ENCODE results near the gene FREM2. TPM values are rescaled to one million over a fixed set of nuclear protein-coding genes. Genes with fewer than 3 reads are reported as not detected.

Gene FREM2
- total RNA-seq, 3 donors from 2014 or later: 0.82 to 3.3 (median 1.3) TPM

GRCh38 chr13:38854226-38854625 is 167.3 kb downstream of the FREM2 start:
- DNase-seq (no peak), ATAC-seq (no peak)
- Histone ChIP-seq H3K9me3 (no peaks in the 10 kb centered on the region), H3K36me3 (ENCODE audit: low read depth) (no peaks in the 10 kb centered on the region), H3K4me3 (no peak overlapping the region), H3K4me1 (ENCODE audit: low read depth) (no peaks in the 10 kb centered on the region)
- TF ChIP-seq, protein P1, sequence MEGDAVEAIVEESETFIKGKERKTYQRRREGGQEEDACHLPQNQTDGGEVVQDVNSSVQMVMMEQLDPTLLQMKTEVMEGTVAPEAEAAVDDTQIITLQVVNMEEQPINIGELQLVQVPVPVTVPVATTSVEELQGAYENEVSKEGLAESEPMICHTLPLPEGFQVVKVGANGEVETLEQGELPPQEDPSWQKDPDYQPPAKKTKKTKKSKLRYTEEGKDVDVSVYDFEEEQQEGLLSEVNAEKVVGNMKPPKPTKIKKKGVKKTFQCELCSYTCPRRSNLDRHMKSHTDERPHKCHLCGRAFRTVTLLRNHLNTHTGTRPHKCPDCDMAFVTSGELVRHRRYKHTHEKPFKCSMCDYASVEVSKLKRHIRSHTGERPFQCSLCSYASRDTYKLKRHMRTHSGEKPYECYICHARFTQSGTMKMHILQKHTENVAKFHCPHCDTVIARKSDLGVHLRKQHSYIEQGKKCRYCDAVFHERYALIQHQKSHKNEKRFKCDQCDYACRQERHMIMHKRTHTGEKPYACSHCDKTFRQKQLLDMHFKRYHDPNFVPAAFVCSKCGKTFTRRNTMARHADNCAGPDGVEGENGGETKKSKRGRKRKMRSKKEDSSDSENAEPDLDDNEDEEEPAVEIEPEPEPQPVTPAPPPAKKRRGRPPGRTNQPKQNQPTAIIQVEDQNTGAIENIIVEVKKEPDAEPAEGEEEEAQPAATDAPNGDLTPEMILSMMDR (IDR thresholded peaks at IDR 0.05): no peak
- intact Hi-C loops (cut with DNase I, micrococcal nuclease): no loop called here

GRCh38 chr13:38856065-38856464 is 169.2 kb downstream of the FREM2 start:
- DNase-seq (no peak), ATAC-seq (no peak)
- H3K4me3 ChIP-seq: no peak overlapping the region
- H3K9me3 ChIP-seq: no peaks in the 10 kb centered on the region
- no peaks in the 10 kb centered on the region for H3K36me3 ChIP-seq (ENCODE audit: low read depth)
- TF ChIP-seq, protein P1 (IDR thresholded peaks at IDR 0.05): no peak
- H3K4me1 ChIP-seq (ENCODE audit: low read depth): no peaks in the 10 kb centered on the region
- intact Hi-C loops (cut with DNase I, micrococcal nuclease): no loop called here

DNA sequence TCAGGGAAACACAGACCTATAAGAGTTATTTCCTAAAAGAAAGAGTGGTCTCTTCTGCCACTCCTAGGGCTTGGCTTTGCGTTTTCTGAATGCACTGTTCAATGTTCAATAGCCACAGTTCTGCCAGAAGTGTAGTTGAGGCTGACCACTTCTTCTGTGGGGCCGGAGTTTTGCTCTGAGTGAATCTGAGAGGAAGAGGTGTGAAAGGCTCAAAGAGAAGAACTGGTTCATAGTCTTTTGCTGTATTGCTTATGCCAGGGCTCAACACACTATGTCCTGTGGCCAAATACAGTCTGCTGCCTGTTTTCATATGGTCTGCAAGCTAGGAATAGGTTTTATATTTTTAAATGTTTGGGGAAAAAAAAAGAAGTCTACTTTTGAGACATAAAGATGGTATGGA is 175.6 kb downstream of the FREM2 start:
- H3K9me3 ChIP-seq: no peaks in the 10 kb centered on the region
- H3K4me1 ChIP-seq (ENCODE audit: low read depth): no peaks in the 10 kb centered on the region
- TF ChIP-seq, protein P1 (IDR thresholded peaks at IDR 0.05): no peak
- ATAC-seq: no peak
- H3K36me3 ChIP-seq (ENCODE audit: low read depth): no peaks in the 10 kb centered on the region
- DNase-seq: no peak
- no peak overlapping the region for H3K4me3 ChIP-seq
- intact Hi-C loops (cut with DNase I, micrococcal nuclease): no loop called here

DNA sequence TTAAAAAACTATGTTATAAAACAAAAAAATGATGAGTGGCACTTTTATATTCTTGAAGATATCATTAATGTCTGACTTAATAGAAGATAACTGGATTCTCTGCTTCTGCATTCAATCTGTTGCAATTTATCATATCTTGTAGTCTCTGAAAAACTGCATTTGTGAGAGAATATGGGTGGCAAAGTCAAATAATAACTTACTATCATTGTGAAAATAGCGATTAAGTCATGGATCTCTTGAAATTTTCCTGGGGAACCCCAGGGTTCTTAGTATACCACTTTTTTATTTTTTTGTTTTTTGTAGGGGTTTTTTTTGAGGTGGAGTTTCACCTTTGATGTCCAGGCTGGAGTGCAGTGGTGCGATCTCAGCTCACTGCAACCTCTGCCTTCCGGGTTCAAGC is 176.7 kb downstream of the FREM2 start:
- H3K36me3 ChIP-seq (ENCODE audit: low read depth): no peaks in the 10 kb centered on the region
- no peak overlapping the region for H3K4me3 ChIP-seq
- H3K9me3 ChIP-seq: no peaks in the 10 kb centered on the region
- ATAC-seq (no peak), DNase-seq (no peak)
- TF ChIP-seq, protein P1 (IDR thresholded peaks at IDR 0.05): no peak
- intact Hi-C loops (cut with DNase I, micrococcal nuclease): no loop called here
- no peaks in the 10 kb centered on the region for H3K4me1 ChIP-seq (ENCODE audit: low read depth)

DNA sequence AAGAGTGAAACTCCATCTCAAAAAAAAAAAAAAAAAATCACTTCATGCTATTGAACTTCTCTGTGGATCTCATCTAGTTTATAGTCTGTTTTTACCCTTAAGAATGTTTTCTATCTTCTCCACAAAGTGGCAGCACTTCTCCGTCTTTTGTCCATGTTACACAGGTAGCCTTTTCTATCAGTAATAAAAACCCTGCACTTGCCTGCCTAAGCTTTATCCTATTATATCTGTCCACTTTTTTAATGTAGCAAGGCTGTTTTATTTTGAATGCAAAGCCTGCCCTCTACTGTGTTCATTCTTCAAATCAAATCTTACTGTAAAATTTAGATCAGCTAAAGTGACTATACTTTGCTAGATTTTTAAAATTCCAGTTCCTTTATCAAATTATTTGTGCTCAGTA is 179.8 kb downstream of the FREM2 start:
- Histone ChIP-seq H3K4me3 (no peak overlapping the region), H3K9me3 (no peaks in the 10 kb centered on the region), H3K36me3 (ENCODE audit: low read depth) (no peaks in the 10 kb centered on the region), H3K4me1 (ENCODE audit: low read depth) (no peaks in the 10 kb centered on the region)
- DNase-seq (peak in 1 of 3 donors; percentile 15), ATAC-seq (peak; percentile 27)
- intact Hi-C loops (cut with DNase I, micrococcal nuclease): no loop called here
- TF ChIP-seq, protein P1 (IDR thresholded peaks at IDR 0.05): no peak

DNA sequence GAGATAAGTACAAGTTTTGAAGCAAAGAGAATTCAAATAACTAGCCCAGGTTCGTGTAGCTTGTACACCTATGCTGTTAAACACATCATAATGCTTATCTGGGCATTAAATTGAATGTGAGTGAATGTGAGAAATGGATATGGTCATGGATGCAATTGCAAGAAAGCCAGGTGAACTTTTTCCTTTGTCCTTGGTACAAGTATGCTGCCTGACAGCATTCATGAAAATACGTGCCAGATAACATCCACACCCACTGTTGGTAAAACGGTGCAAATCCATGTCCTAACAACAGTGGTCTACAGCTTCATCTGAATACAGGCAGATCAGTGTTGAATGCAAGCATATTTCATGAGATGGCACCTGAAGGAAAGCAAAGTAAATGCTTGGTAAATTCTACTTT is 181.5 kb downstream of the FREM2 start:
- intact Hi-C loops (cut with DNase I, micrococcal nuclease): no loop called here
- no peak overlapping the region for H3K4me3 ChIP-seq
- DNase-seq: no peak
- H3K4me1 ChIP-seq (ENCODE audit: low read depth): no peaks in the 10 kb centered on the region
- TF ChIP-seq, protein P1 (IDR thresholded peaks at IDR 0.05): no peak
- ATAC-seq: no peak
- no peaks in the 10 kb centered on the region for H3K36me3 ChIP-seq (ENCODE audit: low read depth)
- no peaks in the 10 kb centered on the region for H3K9me3 ChIP-seq
